GM23338 (cell line): ENCODE data around the gene ROBO1. TPM values are rescaled to one million over a fixed set of nuclear protein-coding genes. Genes with fewer than 3 reads are reported as not detected.

Experiments used
- ATAC-seq: fragments of 200-7000 bp; cut with Tn5 transposase; 3 replicates; pipeline ENCODE4 v1.9.1; 2020
- DNase-seq: peaks from one replicate; pipeline ENCODE4 v3.0.0-alpha.2; 2015; ENCODE audit warnings: low spot score
- H2AFZ ChIP-seq: fragments of 200-600 bp; sonication (generic); 2 replicates; pipeline ENCODE4 v1.8.0; 2016; ENCODE audit warnings: antibody characterized with exemption, mild to moderate bottlenecking, moderate library complexity
- H3F3A ChIP-seq: fragments of 200-600 bp; sonication (generic); replicated peaks from 2 replicates; pipeline ENCODE4 v1.8.0; 2017; ENCODE audit warnings: antibody characterized with exemption, mixed run types, low read depth
- H3K27ac ChIP-seq: fragments of 200-600 bp; sonication (generic); 2 replicates; pipeline ENCODE4 v1.6.1; 2016; ENCODE audit warnings: low read depth
- H3K27me3 ChIP-seq: fragments of 200-600 bp; sonication (generic); 2 replicates; pipeline ENCODE4 v1.8.0; 2016; ENCODE audit warnings: mild to moderate bottlenecking, mixed run types, moderate library complexity; ENCODE audit not compliant: insufficient read depth
- H3K36me3 ChIP-seq: fragments of 200-600 bp; sonication (generic); 2 replicates; pipeline ENCODE4 v1.8.0; 2016; ENCODE audit warnings: mild to moderate bottlenecking; ENCODE audit not compliant: insufficient read depth
- H3K4me1 ChIP-seq: fragments of 200-600 bp; sonication (generic); 2 replicates; pipeline ENCODE4 v1.8.0; 2016; ENCODE audit warnings: mild to moderate bottlenecking, moderate library complexity; ENCODE audit not compliant: insufficient read depth
- H3K4me2 ChIP-seq: fragments of 200-600 bp; sonication (generic); 2 replicates; pipeline ENCODE4 v1.7.1; 2017; ENCODE audit warnings: mixed run types
- H3K4me3 ChIP-seq: fragments of 200-600 bp; sonication (generic); 2 replicates; pipeline ENCODE4 v1.6.1; 2016; ENCODE audit warnings: mixed run types
- H3K79me2 ChIP-seq: fragments of 200-600 bp; sonication (generic); replicated peaks from 2 replicates; pipeline ENCODE4 v1.8.0; 2017; ENCODE audit warnings: mild to moderate bottlenecking; ENCODE audit not compliant: insufficient read depth
- H3K9me2 ChIP-seq: fragments of 200-600 bp; sonication (generic); 2 replicates; pipeline ENCODE4 v1.8.0; 2017; ENCODE audit not compliant: insufficient read depth
- H4K20me1 ChIP-seq: fragments of 200-600 bp; sonication (generic); replicated peaks from 2 replicates; pipeline ENCODE4 v1.8.0; 2017; ENCODE audit warnings: mild to moderate bottlenecking; ENCODE audit not compliant: insufficient read depth
- H3K27ac Mint-ChIP-seq: 2 replicates; pipeline ENCODE4 v1.8.0; 2020; ENCODE audit warnings: inconsistent platforms, mild to moderate bottlenecking, moderate library complexity, mixed read lengths
- H3K27me3 Mint-ChIP-seq: 3 replicates; pipeline ENCODE4 v1.8.0; 2022; ENCODE audit warnings: low read depth, mild to moderate bottlenecking, moderate library complexity, mixed read lengths, inconsistent platforms; ENCODE audit not compliant: insufficient read depth, poor library complexity
- H3K36me3 Mint-ChIP-seq: 3 replicates; pipeline ENCODE4 v1.8.0; 2021; ENCODE audit warnings: low read depth, mild to moderate bottlenecking, inconsistent platforms, moderate library complexity, mixed read lengths
- H3K4me1 Mint-ChIP-seq: 3 replicates; pipeline ENCODE4 v1.8.0; 2020; ENCODE audit warnings: mild to moderate bottlenecking, inconsistent platforms, mixed read lengths
- H3K4me3 Mint-ChIP-seq: 3 replicates; pipeline ENCODE4 v1.8.0; 2021; ENCODE audit warnings: moderate library complexity, mild to moderate bottlenecking, inconsistent platforms, mixed read lengths
- H3K9me3 Mint-ChIP-seq: 3 replicates; pipeline ENCODE4 v1.8.0; 2020; ENCODE audit warnings: moderate library complexity, mild to moderate bottlenecking, inconsistent platforms, mixed read lengths
- CREB1 ChIP-seq: fragments of 250-450 bp; sonication (Bioruptor Pico); IDR thresholded peaks from 2 replicates; pipeline ENCODE4 v1.5.0; 2020; ENCODE audit warnings: low read depth, mild to moderate bottlenecking, moderate library complexity
- CTCF ChIP-seq, 2 experiments: fragments of 200-600 bp in 1 of 2; sonication (generic) in 1 of 2; conservative IDR thresholded peaks; 2 replicates each; pipeline versions ENCODE4 v1.5.1 to v1.6.1; 2016 to 2017; ENCODE audit warnings: antibody characterized with exemption in 2 of 2, low read depth in 2 of 2, mild to moderate bottlenecking in 2 of 2, moderate library complexity in 1 of 2
- ETS1 ChIP-seq: IDR thresholded peaks from 2 replicates; pipeline ENCODE4 v1.6.1; 2016; ENCODE audit warnings: antibody characterized with exemption
- EZH2 ChIP-seq: fragments of 200-600 bp; sonication (generic); IDR thresholded peaks from one replicate; pipeline ENCODE4 v1.8.0; 2017; ENCODE audit warnings: antibody characterized with exemption, mild to moderate bottlenecking, low read depth; ENCODE audit not compliant: unreplicated experiment
- EZH2phosphoT487 ChIP-seq: fragments of 200-600 bp; sonication (generic); IDR thresholded peaks from one replicate; pipeline ENCODE4 v1.8.1; 2018; ENCODE audit warnings: antibody characterized with exemption; ENCODE audit not compliant: unreplicated experiment
- JUNB ChIP-seq: IDR thresholded peaks from one replicate; pipeline ENCODE4 v1.6.1; 2016; ENCODE audit warnings: antibody characterized with exemption; ENCODE audit not compliant: unreplicated experiment
- NANOG ChIP-seq: IDR thresholded peaks from 2 replicates; pipeline ENCODE4 v1.6.1; 2016; ENCODE audit warnings: antibody characterized with exemption, borderline replicate concordance
- POLR2AphosphoS5 ChIP-seq: IDR thresholded peaks from 2 replicates; pipeline ENCODE4 v1.6.1; 2016; ENCODE audit warnings: antibody characterized with exemption, low read depth
- REST ChIP-seq: IDR thresholded peaks from one replicate; pipeline ENCODE4 v1.6.1; 2018; ENCODE audit warnings: antibody characterized with exemption; ENCODE audit not compliant: unreplicated experiment
- STAT1 ChIP-seq: IDR thresholded peaks from one replicate; pipeline ENCODE4 v1.6.1; 2016; ENCODE audit warnings: antibody characterized with exemption; ENCODE audit not compliant: unreplicated experiment
- ZNF114 ChIP-seq: fragments of 250-450 bp; sonication (Bioruptor Pico); IDR thresholded peaks from 2 replicates; pipeline ENCODE4 v1.5.0; 2020; ENCODE audit warnings: mild to moderate bottlenecking, moderate library complexity
- ZNF331 ChIP-seq: fragments of 250-450 bp; sonication (Bioruptor Pico); IDR thresholded peaks from 2 replicates; pipeline ENCODE4 v1.5.0; 2020; ENCODE audit warnings: low read depth, mild to moderate bottlenecking, moderate library complexity
- ZNF462 ChIP-seq: fragments of 250-450 bp; sonication (Bioruptor Pico); IDR thresholded peaks from 2 replicates; pipeline ENCODE4 v1.5.0; 2020; ENCODE audit warnings: mild to moderate bottlenecking, moderate library complexity
- polyA plus RNA-seq: library from polyadenylated mRNA; unstranded; fragments of >200 nt; fragmentation: Nextera tagmentation; extraction: Ambion mirVana; gene quantifications from 2 replicates; pipeline ENCODE4 v1.2.1, GENCODE V29; 2016
- total RNA-seq: library from RNA; depleted of rRNA; stranded (reverse); fragments of >200 nt; shearing (Covaris generic); gene quantifications from 2 replicates; pipeline ENCODE4 v1.2.3, GENCODE V29; 2014

Gene ROBO1
- total and polyA plus RNA-seq, 2 experiments from 2014 or later, result 19.2 to 78.3 TPM

- no peaks in the 10 kb centered on the region for H3K27me3 Mint-ChIP-seq
- no peak overlapping the region for H3K4me3 Mint-ChIP-seq
- no peaks in the 10 kb centered on the region for H3K4me1 Mint-ChIP-seq
- H3K9me3 Mint-ChIP-seq, result no peaks in the 10 kb centered on the region
- Histone ChIP-seq H3K79me2 (no peaks in the 10 kb centered on the region), H3K4me3 (no peak overlapping the region), H2AFZ (0 out of 2 replicates have a peak overlapping the region, but pooled peaks have one; percentile 3), H3K27ac (no peak overlapping the region), H3K27me3 (no peaks in the 10 kb centered on the region), H3K36me3 (no peaks in the 10 kb centered on the region), H3K9me2 (no peaks in the 10 kb centered on the region), H3K4me2 (no peak overlapping the region), H4K20me1 (no peaks in the 10 kb centered on the region), H3F3A (no peaks in the 10 kb centered on the region), H3K4me1 (no peaks in the 10 kb centered on the region)
- ATAC-seq (no peak), DNase-seq (peak; percentile 2)
- TF ChIP-seq EZH2, result no peak
- TF ChIP-seq EZH2phosphoT487, result no peak
- TF ChIP-seq JUNB, result no peak
- no peak for TF ChIP-seq NANOG
- TF ChIP-seq ZNF462 (CRISPR knock-in tag), result no peak
- no peak for TF ChIP-seq ZNF114 (CRISPR knock-in tag)
- no peak for TF ChIP-seq POLR2AphosphoS5
- TF ChIP-seq ETS1, result no peak
- TF ChIP-seq REST, result no peak
- TF ChIP-seq CREB1, result no peak
- TF ChIP-seq CTCF (conservative IDR thresholded peaks at IDR 0.05; ENCODE audit: low read depth in 2 of 2), result no peak
- no peak for TF ChIP-seq STAT1
- TF ChIP-seq ZNF331 (CRISPR knock-in tag), result no peak
- H3K36me3 Mint-ChIP-seq, result no peaks in the 10 kb centered on the region
- H3K27ac Mint-ChIP-seq, result no peak overlapping the region
These were observed 208.9 kb downstream of the ROBO1 start for GRCh38 chr3:79558943-79559342.
